Measurements from ENCODE around the gene LGALS8.
"Not testable (repeated sequence)": the region's sequence is repeated elsewhere in the genome, so short reads cannot be mapped to it uniquely, and the experiment has no call there.

The LGALS8 gene

DNA sequence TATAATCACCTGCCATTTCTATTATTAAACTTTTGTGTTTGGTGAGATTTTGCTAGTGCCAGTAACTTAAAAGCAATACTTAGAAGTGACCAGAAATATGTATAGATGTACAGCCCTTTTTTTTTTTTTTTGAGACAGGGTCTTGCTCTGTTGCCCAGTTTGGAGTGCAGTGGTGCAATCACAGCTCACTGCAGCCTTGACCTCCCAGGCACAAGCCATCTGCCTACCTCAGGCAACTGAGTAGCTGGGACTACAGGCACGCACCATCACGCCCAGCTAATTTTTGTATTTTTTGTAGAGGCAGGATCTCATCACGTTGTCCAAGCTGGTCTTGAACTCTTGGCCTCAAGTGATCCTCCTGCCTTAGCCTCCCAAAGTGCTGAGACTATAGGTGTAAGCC lies 56.6 kb downstream of the LGALS8 start:
- DNase-seq (ENCODE audit: extremely low read depth in 1 of 2, low read depth in 1 of 2): not testable (repeated sequence)

GRCh38 chr1:236581528-236581927 lies 57.7 kb downstream of the LGALS8 start:
- no peak for DNase-seq (ENCODE audit: extremely low read depth in 1 of 2, low read depth in 1 of 2)

- DNase-seq (ENCODE audit: extremely low read depth in 1 of 2, low read depth in 1 of 2): no peak
These were observed 65.7 kb downstream of the LGALS8 start for GRCh38 chr1:236589531-236589930.

- no peak for DNase-seq (ENCODE audit: extremely low read depth in 1 of 2, low read depth in 1 of 2)
These were observed 66.9 kb downstream of the LGALS8 start for GRCh38 chr1:236590553-236591150.

DNA sequence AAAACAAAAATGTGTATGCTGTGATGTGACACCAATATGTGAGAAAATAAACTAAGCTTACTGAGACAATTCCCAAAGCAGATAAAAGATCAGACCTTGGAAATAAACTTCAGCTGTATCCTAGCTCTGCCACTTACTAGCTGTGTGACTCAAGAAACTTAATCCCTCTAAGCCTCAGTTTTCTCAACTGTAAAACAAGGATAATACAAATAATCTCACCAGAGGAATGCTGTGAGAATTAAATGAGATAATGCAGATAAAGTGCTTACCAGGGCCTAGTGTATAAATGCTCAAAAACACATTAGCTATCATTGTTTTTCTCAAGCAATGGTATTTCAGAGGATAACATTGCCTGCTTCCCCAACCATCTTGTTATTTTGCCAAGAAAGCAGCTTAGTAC lies 78.4 kb downstream of the LGALS8 start:
- DNase-seq (ENCODE audit: extremely low read depth in 1 of 2, low read depth in 1 of 2): no peak
